GM18498 (cell line): Measurements from ENCODE around the gene ALDH3B1.
"Not testable (repeated sequence)": the region's sequence is repeated elsewhere in the genome, so short reads cannot be mapped to it uniquely, and the experiment has no call there.

ENCODE experiments used
- ATAC-seq: cut with Tn5 transposase; IDR thresholded peaks from one replicate; pipeline ENCODE4 v1.9.1; 2021; ENCODE audit warnings: mild to moderate bottlenecking, moderate library complexity; ENCODE audit not compliant: unreplicated experiment

ALDH3B1 gene

DNA sequence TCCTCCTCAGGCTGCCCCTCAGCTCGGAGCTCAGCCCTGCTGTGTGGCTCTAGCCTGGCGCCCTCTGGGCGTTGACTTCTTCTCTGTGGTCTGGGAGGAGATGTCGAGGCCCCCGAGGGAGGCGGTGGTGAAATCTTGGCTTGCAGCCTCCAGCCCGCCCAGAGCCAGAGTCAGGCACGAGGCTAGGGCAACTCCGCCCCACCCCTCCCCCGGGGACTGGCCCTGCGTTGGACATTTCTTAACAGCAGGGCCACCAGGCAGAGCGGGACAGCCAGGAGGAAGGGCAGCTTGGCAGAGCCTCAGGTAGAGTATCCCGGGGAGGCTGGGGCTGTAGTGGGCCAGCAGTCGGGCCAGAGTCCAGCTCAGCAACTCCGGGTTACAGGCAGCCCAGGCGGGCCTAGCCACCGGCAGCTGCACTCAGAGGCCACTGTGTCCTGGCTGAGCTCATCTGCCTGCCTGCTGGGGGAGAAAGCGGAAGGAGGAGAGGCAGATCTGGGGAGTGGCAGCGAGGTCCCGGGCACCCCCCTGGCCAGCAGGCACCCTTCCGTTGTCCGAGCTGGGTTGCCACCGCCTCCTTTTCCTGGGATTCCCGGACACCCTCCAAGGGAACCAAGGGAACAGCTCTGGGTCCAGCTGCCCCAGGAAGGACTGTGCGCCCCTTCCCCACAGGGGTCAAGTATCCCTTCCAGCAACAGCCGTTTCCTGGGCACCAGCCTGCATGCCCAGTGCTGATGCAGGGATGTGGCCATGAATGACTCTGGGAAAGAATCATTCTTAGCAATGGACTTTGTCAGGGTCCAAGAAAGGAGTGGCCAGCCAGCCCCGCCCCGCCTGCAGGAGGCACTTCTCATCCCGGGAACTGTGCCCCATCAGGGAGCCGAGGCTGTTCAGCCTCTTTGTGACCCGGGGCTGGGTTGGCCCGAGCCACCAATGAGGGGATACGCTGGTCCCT is at the start of gene ALDH3B1:
Gene ALDH3B1, plus strand, starts transcription at position 238 of the 952 bp plus-strand sequence. CDS start 4,971 bp downstream, outside the sequence.
- no peak for ATAC-seq

- not testable (repeated sequence) for ATAC-seq
Measured at GRCh38 chr11:67963217-67963616, 46.9 kb upstream of the ALDH3B1 start.

DNA sequence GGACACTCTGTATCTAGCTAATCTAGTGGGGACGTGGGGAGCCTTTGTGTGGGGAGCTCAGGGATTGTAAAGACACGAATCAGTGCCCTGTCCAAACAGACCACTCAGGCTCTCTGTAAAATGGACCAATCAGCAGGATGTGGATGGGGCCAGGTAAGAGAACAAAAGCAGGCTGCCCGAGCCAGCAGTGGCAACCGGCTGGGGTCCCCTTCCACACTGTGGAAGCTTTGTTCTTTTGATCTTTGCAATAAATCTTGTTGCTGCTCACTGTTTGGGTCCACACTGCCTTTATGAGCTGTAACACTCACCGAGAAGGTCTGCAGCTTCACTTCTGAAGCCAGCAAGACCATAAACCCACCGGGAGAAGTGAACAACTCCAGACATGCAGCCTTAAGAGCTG is 46.2 kb upstream of the ALDH3B1 start:
- ATAC-seq: not testable (repeated sequence)

DNA sequence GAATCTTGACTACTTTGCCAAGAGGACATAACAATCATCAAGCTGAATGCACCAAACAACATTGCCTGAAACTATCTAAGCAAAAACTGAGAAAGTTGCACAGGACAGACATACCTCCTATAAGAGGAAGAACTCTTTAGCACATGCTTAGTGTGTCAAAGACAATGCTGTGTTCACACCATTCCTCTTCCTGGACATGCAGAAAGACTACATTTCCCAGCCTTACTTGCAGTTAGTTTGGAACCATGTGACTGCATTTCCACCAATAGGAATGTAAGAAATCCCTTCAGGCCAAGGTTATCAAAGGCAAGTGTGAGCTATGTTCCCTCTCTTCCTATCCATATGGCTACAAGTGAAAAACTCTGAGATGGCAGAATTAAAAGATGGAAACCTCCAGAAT is 45.4 kb upstream of the ALDH3B1 start:
- ATAC-seq: not testable (repeated sequence)

DNA sequence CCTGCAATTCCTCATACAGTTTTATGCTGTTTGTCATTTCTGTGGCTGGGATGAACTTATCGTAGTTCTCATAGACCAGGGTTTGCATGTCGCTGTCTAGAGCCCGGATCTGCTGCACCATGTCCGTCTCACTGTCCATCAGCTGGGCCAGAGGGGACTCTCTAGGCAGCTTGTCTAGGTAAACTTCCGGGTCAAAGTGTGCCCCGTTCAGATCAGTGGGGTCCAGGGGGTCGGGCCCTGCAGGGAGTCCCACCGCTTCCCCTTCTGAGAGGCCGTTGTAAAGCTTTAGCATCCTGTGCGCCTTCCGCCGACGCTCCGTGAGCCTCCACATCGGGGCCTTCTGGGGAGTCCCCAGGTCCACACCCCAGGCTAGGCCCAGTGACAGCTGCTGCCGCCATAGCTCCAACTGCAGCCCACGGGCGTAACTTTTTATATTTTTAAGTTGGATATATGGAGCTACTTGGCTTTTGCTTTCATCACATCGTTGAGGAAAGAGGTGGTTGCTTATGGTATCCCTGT is 44.2 kb upstream of the ALDH3B1 start:
- ATAC-seq: not testable (repeated sequence)

DNA sequence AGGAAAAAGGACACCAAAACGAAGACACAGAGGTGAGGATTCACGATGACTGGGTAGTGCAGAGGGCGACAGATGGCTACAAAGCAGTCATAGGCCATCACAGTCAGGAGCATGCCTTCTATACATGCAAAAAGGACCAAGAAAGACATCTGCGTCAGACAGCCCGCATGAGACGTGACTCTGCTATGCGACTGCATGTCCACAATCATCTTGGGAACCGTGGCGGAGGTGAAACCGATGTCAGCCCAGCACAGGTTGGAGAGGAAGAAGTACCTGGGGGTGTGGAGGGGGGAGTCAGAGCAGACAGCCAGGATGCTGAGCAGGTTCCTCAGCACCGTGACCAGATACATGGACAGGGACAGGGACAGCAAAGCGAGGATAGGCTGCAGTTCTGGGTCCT is 35.4 kb upstream of the ALDH3B1 start:
- ATAC-seq: not testable (repeated sequence)

- ATAC-seq: not testable (repeated sequence)
Measured at GRCh38 chr11:67978766-67979418, 31.2 kb upstream of the ALDH3B1 start.

GRCh38 chr11:67981226-67981625 is 28.9 kb upstream of the ALDH3B1 start:
- ATAC-seq: not testable (repeated sequence)

DNA sequence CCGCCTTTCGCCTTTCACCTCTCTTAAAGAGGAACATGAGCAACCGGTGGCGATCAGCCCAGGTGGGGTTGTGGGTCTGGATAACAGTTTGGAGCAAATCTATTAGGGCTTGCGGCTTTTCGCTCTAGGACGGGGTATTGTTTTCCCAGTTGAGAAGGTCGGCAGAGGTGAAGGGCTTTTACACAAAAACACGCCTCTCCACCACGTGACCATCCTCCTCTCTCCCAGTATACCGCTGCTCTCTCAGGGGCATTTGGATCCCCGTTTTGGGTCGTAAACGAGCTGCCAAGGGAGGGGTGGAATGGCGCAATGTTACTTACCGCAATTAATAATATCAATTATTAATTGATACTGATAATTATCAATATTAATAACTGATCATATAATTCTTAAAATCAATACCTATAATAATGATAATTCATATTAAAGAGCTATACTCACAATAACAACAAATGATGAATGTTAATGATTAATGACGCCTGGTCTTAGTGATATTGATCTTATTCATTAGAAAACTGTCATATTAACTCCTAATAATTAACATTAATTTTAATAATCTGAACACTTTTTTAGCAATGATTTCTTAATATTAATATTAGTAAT is 27.8 kb upstream of the ALDH3B1 start:
- not testable (repeated sequence) for ATAC-seq

DNA sequence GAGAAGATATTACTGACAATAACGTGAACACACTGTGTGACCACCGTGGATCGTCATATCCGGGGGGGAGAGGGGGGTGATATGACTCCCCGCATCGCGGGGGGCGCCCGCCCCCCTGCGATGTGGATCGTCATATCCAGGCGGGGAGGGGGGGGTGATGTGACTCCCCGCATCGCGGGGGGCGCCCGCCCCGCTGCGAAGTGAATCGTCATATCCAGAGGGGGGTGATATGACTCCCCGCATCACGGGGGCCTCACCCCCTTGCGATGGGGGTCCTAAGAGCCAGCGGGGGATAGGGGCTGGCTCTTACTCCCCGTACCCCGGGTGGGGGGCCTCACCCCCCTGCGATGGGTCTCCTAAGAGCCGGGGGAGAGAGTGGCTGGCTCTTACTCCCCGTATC is 26.2 kb upstream of the ALDH3B1 start:
- no peak for ATAC-seq

DNA sequence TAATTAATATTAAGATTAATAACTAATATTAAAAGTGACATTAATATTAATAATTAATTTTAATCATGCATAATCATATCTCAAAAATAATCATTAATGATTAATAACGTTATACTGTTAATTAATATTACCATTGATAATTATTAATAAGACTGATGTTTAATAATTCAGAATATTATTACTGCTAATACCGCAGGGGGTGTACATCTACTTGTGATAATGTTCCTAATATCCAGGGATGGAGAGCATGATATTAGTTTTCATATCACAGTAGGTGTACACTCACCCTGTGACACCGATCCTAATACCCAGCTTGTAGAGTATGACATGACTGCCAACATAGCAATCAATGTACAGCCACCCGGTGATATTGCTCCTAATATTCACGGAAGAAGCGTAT is 24.8 kb upstream of the ALDH3B1 start:
- not testable (repeated sequence) for ATAC-seq

DNA sequence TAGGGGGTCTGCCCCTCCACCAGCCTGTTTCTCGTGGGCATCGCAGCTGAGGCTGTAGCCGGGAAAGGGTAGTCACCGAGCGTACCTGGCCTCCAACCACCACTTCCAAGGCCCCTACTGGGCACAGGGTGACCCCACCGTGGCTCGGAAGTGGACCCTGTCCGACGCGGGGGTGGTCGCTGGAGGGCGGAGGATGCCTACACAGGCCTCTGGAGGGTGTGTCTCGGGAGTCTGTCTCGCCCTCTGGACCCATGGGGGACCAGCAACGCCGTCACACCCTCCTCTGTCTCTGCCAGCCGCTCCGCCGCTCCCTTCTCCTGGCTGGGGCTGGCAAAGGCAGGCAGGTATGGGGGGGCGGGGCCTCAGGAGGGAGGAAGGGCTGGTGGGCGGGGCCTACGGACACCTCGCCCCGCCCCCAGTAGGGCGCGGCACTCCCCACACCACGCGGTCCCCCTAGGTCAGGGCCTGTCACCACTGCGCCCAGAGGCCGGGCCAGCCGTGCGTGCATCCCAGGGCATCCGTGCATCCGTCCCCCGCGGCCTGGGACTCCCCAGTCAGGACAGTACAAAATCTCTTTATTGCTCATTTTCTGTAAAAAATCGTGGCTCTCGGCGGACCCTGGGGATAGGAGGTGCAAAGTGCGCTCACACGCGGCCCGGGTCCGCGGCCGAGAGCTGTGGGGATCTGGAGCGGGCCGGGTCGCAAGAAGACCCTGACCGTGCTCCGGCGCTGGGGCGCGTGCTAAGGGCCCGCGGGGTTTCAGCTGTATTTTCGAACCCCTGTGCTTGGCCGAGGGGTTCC is 19.4 kb upstream of the ALDH3B1 start:
- not testable (repeated sequence) for ATAC-seq

- ATAC-seq: not testable (repeated sequence)
Measured at GRCh38 chr11:67991347-67992121, 18.6 kb upstream of the ALDH3B1 start.

GRCh38 chr11:67993821-67994220 is 16.3 kb upstream of the ALDH3B1 start:
- not testable (repeated sequence) for ATAC-seq

DNA sequence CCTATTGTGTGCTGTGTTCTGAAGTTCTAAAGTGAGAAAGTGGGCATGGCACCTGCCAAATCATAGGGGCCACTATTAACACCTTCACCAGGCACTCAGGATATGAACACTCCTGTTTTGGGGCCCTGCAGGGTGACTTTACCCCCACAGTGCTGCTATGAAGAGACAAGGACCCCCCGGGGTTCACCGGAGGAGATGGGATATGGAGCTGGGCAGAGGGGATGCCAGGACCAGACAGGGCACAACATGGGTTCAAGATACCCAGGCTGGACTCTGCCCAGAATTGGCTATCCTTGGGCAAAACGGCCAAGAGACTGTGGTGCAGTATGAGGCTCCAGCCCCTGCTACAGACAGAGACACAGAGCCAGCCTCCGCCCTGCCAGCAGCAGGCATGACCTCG is 15.7 kb upstream of the ALDH3B1 start:
- ATAC-seq: not testable (repeated sequence)

GRCh38 chr11:67995129-67995528 is 15.0 kb upstream of the ALDH3B1 start:
- not testable (repeated sequence) for ATAC-seq

- ATAC-seq: not testable (repeated sequence)
Measured at GRCh38 chr11:67995579-67995978, 14.5 kb upstream of the ALDH3B1 start.

DNA sequence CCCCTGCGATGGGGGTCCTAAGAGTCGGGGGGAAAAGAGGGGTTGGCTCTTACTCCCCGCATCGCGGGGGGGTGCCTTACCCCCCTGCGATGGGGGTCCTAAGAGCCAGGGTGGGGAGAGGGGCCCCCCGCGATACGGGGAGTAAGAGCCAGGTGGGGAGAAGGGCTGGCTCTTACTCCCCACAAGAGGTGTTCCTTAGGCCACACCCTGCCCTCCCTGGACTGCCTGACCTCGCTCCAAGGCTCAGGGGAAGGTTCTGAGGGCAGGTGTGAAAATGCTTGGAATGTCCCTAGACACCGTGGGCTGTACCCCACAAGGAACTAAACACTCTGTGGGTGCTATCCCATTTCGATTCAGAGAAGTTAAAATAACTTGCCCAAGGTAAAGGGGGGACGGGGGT is 14.1 kb upstream of the ALDH3B1 start:
- ATAC-seq: no peak

GRCh38 chr11:67996622-67997474 is 13.3 kb upstream of the ALDH3B1 start:
- no peak for ATAC-seq
